SK-N-SH (cell line): Measurements from ENCODE around the gene HS2ST1. TPM values are rescaled to one million over a fixed set of nuclear protein-coding genes. Genes with fewer than 3 reads are reported as not detected.

Experiments
- CTCF ChIA-PET: fragments of 300-600, 350-600 bp; formaldehyde crosslinking; extraction: SDS; loops from one replicate; lab custom pipeline; 2021; lab: Yijun Ruan, JAX
- POLR2A ChIA-PET: fragments of 350-600 bp; sonication (Branson Sonifier 250); formaldehyde crosslinking; extraction: SDS; loops from one replicate; lab custom pipeline; 2020; ENCODE audit warnings: antibody characterized with exemption, inconsistent platforms; lab: Yijun Ruan, JAX
- DNase-seq: peaks from one replicate; pipeline ENCODE4 v3.0.0; 2012
- H2AFZ ChIP-seq: fragments of 200-600 bp; sonication (generic); 2 replicates; pipeline ENCODE4 v1.8.1; 2016; ENCODE audit warnings: antibody characterized with exemption, mild to moderate bottlenecking, low read depth
- H3F3A ChIP-seq: fragments of 200-600 bp; sonication (generic); replicated peaks from 2 replicates; pipeline ENCODE3; 2016; ENCODE audit warnings: antibody characterized with exemption, mild to moderate bottlenecking; ENCODE audit not compliant: insufficient read depth
- H3K27ac ChIP-seq, 2 experiments: fragments of 200-500 bp in 1 of 2; fragments of 200-600 bp in 1 of 2; sonication (Bioruptor generic) in 1 of 2; sonication (generic), shearing (Covaris generic) in 1 of 2; 2 replicates each; pipeline versions ENCODE4 v1.5.1 to v1.6.1; 2014 to 2016; ENCODE audit warnings: low read depth in 2 of 2, inconsistent platforms in 1 of 2, low read length in 1 of 2, mild to moderate bottlenecking in 1 of 2, mixed read lengths in 1 of 2
- H3K27me3 ChIP-seq: fragments of 200-600 bp; sonication (generic), shearing (Covaris generic); 2 replicates; pipeline ENCODE4 v1.6.1; 2016; ENCODE audit warnings: mixed run types; ENCODE audit not compliant: insufficient read depth
- H3K36me3 ChIP-seq, 2 experiments: fragments of 200-500 bp in 1 of 2; fragments of 200-600 bp in 1 of 2; sonication (Bioruptor generic) in 1 of 2; sonication (generic) in 1 of 2; replicated peaks in 1 of 2; 2 replicates each; pipeline versions ENCODE3 to v1.5.1; 2014 to 2016; ENCODE audit warnings: low read length in 1 of 2, mild to moderate bottlenecking in 1 of 2; ENCODE audit not compliant: insufficient read depth in 2 of 2, control insufficient read depth in 1 of 2
- H3K4me1 ChIP-seq, 2 experiments: fragments of 200-500 bp in 1 of 2; fragments of 200-600 bp in 1 of 2; sonication (Bioruptor generic) in 1 of 2; sonication (generic), shearing (Covaris generic) in 1 of 2; 2 replicates each; pipeline versions ENCODE4 v1.5.1 to v1.6.1; 2014 to 2016; ENCODE audit warnings: low read depth in 1 of 2, low read length in 1 of 2, mixed run types in 1 of 2; ENCODE audit not compliant: insufficient read depth in 2 of 2, control insufficient read depth in 1 of 2
- H3K4me2 ChIP-seq: fragments of 200-600 bp; sonication (generic), shearing (Covaris generic); 2 replicates; pipeline ENCODE4 v1.6.1; 2017; ENCODE audit warnings: mixed run types
- H3K4me3 ChIP-seq, 2 experiments: fragments of 200-500 bp in 1 of 2; fragments of 200-600 bp in 1 of 2; sonication (Bioruptor generic) in 1 of 2; sonication (generic), shearing (Covaris generic) in 1 of 2; 2 replicates each; pipeline versions ENCODE4 v1.5.1 to v1.8.1; 2014 to 2016; ENCODE audit warnings: low read depth in 2 of 2, inconsistent platforms in 1 of 2, low read length in 1 of 2, mild to moderate bottlenecking in 1 of 2, mixed read lengths in 1 of 2, moderate library complexity in 1 of 2
- H3K79me2 ChIP-seq: fragments of 200-600 bp; sonication (generic); 2 replicates; pipeline ENCODE4 v1.8.1; 2017; ENCODE audit warnings: mild to moderate bottlenecking; ENCODE audit not compliant: insufficient read depth
- H3K9ac ChIP-seq: fragments of 200-600 bp; sonication (generic); 2 replicates; pipeline ENCODE4 v1.6.1; 2017; ENCODE audit warnings: mixed run types
- H3K9me2 ChIP-seq: fragments of 200-600 bp; sonication (generic); 2 replicates; pipeline ENCODE4 v1.6.1; 2017; ENCODE audit warnings: mixed run types
- H3K9me3 ChIP-seq: fragments of 200-600 bp; sonication (generic); 2 replicates; pipeline ENCODE4 v1.6.1; 2017; ENCODE audit warnings: mixed run types, mild to moderate bottlenecking, moderate library complexity
- H4K20me1 ChIP-seq: fragments of 200-600 bp; sonication (generic); 2 replicates; pipeline ENCODE4 v1.6.1; 2017; ENCODE audit warnings: mild to moderate bottlenecking, mixed run types; ENCODE audit not compliant: insufficient read depth
- CHD2 ChIP-seq: fragments of 150-350 bp; IDR thresholded peaks from 2 replicates; pipeline ENCODE4 v1.6.1; 2018; ENCODE audit warnings: low read length; ENCODE audit not compliant: partially characterized antibody
- EP300 ChIP-seq, 2 experiments: IDR thresholded peaks; 2 replicates each; pipeline versions ENCODE4 v1.4.0 to v1.6.1; 2012; ENCODE audit warnings: borderline replicate concordance in 1 of 2, low read depth in 1 of 2, low read length in 1 of 2
- EZH2phosphoT487 ChIP-seq: fragments of 200-600 bp; sonication (generic); IDR thresholded peaks from 2 replicates; pipeline ENCODE4 v1.6.1; 2017; ENCODE audit warnings: low read depth, mixed run types, mild to moderate bottlenecking, antibody characterized with exemption, moderate library complexity, borderline replicate concordance
- FOXJ3 ChIP-seq: sonication (generic); formaldehyde crosslinking; IDR thresholded peaks from 2 replicates; pipeline ENCODE4 v1.5.1; 2020; ENCODE audit warnings: mild to moderate bottlenecking, missing genetic modification reagents
- GABPA ChIP-seq: IDR thresholded peaks from 2 replicates; pipeline ENCODE4 v1.4.0; 2012; ENCODE audit warnings: low read depth, mild to moderate bottlenecking
- GATA2 ChIP-seq: sonication (generic); formaldehyde crosslinking; IDR thresholded peaks from 2 replicates; pipeline ENCODE4 v1.5.0; 2020; ENCODE audit warnings: mild to moderate bottlenecking, missing genetic modification reagents
- MAX ChIP-seq: IDR thresholded peaks from 2 replicates; pipeline ENCODE4 v1.4.0; 2012; ENCODE audit warnings: low read depth
- MEF2A ChIP-seq: IDR thresholded peaks from 2 replicates; pipeline ENCODE4 v1.4.0; 2012; ENCODE audit warnings: low read depth, borderline replicate concordance
- NFIC ChIP-seq: IDR thresholded peaks from 2 replicates; pipeline ENCODE4 v1.4.0; 2012; ENCODE audit warnings: borderline replicate concordance
- PBX3 ChIP-seq: IDR thresholded peaks from 2 replicates; pipeline ENCODE4; 2012
- RAD21 ChIP-seq: IDR thresholded peaks from 2 replicates; pipeline ENCODE4 v1.6.1; 2012; ENCODE audit warnings: mild to moderate bottlenecking, low read length
- TAF1 ChIP-seq: IDR thresholded peaks from 2 replicates; pipeline ENCODE4 v1.6.1; 2012; ENCODE audit warnings: low read depth, mild to moderate bottlenecking, low read length, moderate library complexity, borderline replicate concordance
- TCF12 ChIP-seq: IDR thresholded peaks from 2 replicates; pipeline ENCODE4 v1.4.0; 2012
- TEAD4 ChIP-seq: IDR thresholded peaks from 2 replicates; pipeline ENCODE4 v1.4.0; 2012; ENCODE audit warnings: mild to moderate bottlenecking, borderline replicate concordance; ENCODE audit not compliant: insufficient read depth
- ZBTB33 ChIP-seq: IDR thresholded peaks from 2 replicates; pipeline ENCODE4 v1.4.0; 2012; ENCODE audit warnings: low read depth, borderline replicate concordance
- WGBS: methylation state at CpG from one replicate; pipeline ENCODE4 v1.1.6; 2017; ENCODE audit warnings: low lambda C conversion rate; 5-methylcytosine and 5-hydroxymethylcytosine counted together
- polyA plus RNA-seq, 3 experiments: library from polyadenylated mRNA; depleted of rRNA; stranded (reverse); fragments of >200 nt; gene quantifications; 2 replicates each; pipeline ENCODE4 v1.2.3, GENCODE V29; 2012

The HS2ST1 gene
- polyA plus RNA-seq, 1 of the 3 experiments (the other 2 are of a cell fraction), result 16.6 TPM

GRCh38 chr1:87086120-87086519 lies 171.7 kb downstream of the HS2ST1 start:
- H3K4me2 ChIP-seq, result no peak overlapping the region
- peaks cover 0 to 3% of the 10 kb centered on the region in 2 experiments; a peak in 1 of 4 replicates for H3K4me1 ChIP-seq
- ChIA-PET POLR2A (no interaction called here), CTCF (interaction anchor here (1.2 to 5.7 kb wide), 7 partner anchors 10 to 382 kb away, joined by 4 to 78 read pairs (median 8); partner anchors contain the start of gene SH3GLB1)
- H3K4me3 ChIP-seq, result no peak overlapping the region
- no peak for DNase-seq
- H3K27ac ChIP-seq, result no peak overlapping the region
- TF ChIP-seq TEAD4 (no peak), GABPA (no peak), GATA2 (CRISPR knock-in tag) (no peak), EZH2phosphoT487 (no peak), RAD21 (no peak), PBX3 (no peak), TCF12 (no peak), ZBTB33 (no peak), MEF2A (no peak), FOXJ3 (CRISPR knock-in tag) (no peak), NFIC (no peak), CHD2 (no peak)
- H3K9ac ChIP-seq, result no peak overlapping the region
- no peaks in the 10 kb centered on the region for H3K27me3 ChIP-seq
- no peaks in the 10 kb centered on the region for H3K9me2 ChIP-seq
- no peaks in the 10 kb centered on the region for H3K36me3 ChIP-seq
- no peaks in the 10 kb centered on the region for H3K9me3 ChIP-seq
- H3K79me2 ChIP-seq, result no peaks in the 10 kb centered on the region
- 91% methylated on average over 8 of the region's 8 CpGs for WGBS
- H2AFZ ChIP-seq, result no peak overlapping the region
- no peaks in the 10 kb centered on the region for H3F3A ChIP-seq
- H4K20me1 ChIP-seq, result no peaks in the 10 kb centered on the region

- ChIA-PET POLR2A (no interaction called here), CTCF (interaction anchor here (0.9 to 1.0 kb wide), 2 partner anchors 256 to 385 kb away, joined by 3 read pairs; partner anchors contain the start of gene SH3GLB1)
- Histone ChIP-seq H3K4me1 (no peaks in the 10 kb centered on the region), H3F3A (peaks cover 12% of the 10 kb centered on the region), H3K9me2 (no peaks in the 10 kb centered on the region), H3K36me3 (no peaks in the 10 kb centered on the region), H3K4me2 (no peak overlapping the region), H4K20me1 (no peaks in the 10 kb centered on the region), H3K79me2 (no peaks in the 10 kb centered on the region), H3K9ac (no peak overlapping the region), H3K9me3 (no peaks in the 10 kb centered on the region)
- WGBS, result 76% methylated on average over 5 of the region's 5 CpGs
- no peak for TF ChIP-seq MAX
- TF ChIP-seq EP300 (IDR thresholded peaks at IDR 0.05; ENCODE audit: borderline replicate concordance in 1 of 2, low read depth in 1 of 2, low read length in 1 of 2), result no peak
- no peak for TF ChIP-seq TAF1
- TF ChIP-seq, all 33 proteins: peak for 0
- DNase-seq, result no peak
- no peak overlapping the region for H3K27ac ChIP-seq
- no peak overlapping the region for H3K4me3 ChIP-seq
- H3K27me3 ChIP-seq, result no peaks in the 10 kb centered on the region
- H2AFZ ChIP-seq, result no peak overlapping the region
Observed at GRCh38 chr1:87089070-87089736, 174.8 kb downstream of the HS2ST1 start.
